NCI-H2029 treated with DMSO at 0.1 percent for 48 hours (cell line): Measurements from ENCODE around the gene NDUFB4.
"Not testable (repeated sequence)": the region's sequence is repeated elsewhere in the genome, so short reads cannot be mapped to it uniquely, and the experiment has no call there.

ENCODE experiments used
- DNase-seq: peaks from one replicate; lab custom pipeline; 2025; lab: John Stamatoyannopoulos, UW

NDUFB4 gene

GRCh38 chr3:120569222-120570057 is 26.7 kb upstream of the NDUFB4 start:
- no peak for DNase-seq

GRCh38 chr3:120572027-120572426 is 24.1 kb upstream of the NDUFB4 start:
- DNase-seq, result no peak

- DNase-seq, result no peak
Observed at GRCh38 chr3:120587332-120587975, 8.7 kb upstream of the NDUFB4 start.

GRCh38 chr3:120595788-120596115 is 384 bp upstream of the NDUFB4 start:
- DNase-seq, result no peak

GRCh38 chr3:120596853-120597223 is 702 bp downstream of the NDUFB4 start:
- no peak for DNase-seq

- DNase-seq, result no peak
Observed at GRCh38 chr3:120597445-120598049, 1.4 kb downstream of the NDUFB4 start.

- no peak for DNase-seq
Observed at GRCh38 chr3:120599211-120599610, 3.1 kb downstream of the NDUFB4 start.

- DNase-seq, result no peak
Observed at GRCh38 chr3:120601554-120601953, 5.4 kb downstream of the NDUFB4 start.

GRCh38 chr3:120602682-120603081 is 6.5 kb downstream of the NDUFB4 start:
- DNase-seq, result no peak

- no peak for DNase-seq
Observed at GRCh38 chr3:120604382-120604781, 8.2 kb downstream of the NDUFB4 start.

GRCh38 chr3:120604784-120605183 is 8.6 kb downstream of the NDUFB4 start:
- no peak for DNase-seq

- DNase-seq, result no peak
Observed at GRCh38 chr3:120608506-120608905, 12.4 kb downstream of the NDUFB4 start.

GRCh38 chr3:120614765-120615164 is 18.6 kb downstream of the NDUFB4 start:
- DNase-seq, result no peak

- DNase-seq, result peak; percentile 68
Observed at GRCh38 chr3:120615847-120616609, 19.9 kb downstream of the NDUFB4 start.

GRCh38 chr3:120616745-120617144 is 20.6 kb downstream of the NDUFB4 start:
- not testable (repeated sequence) for DNase-seq

GRCh38 chr3:120622457-120622856 is 26.3 kb downstream of the NDUFB4 start:
- DNase-seq, result no peak

GRCh38 chr3:120622870-120623726 is 27.0 kb downstream of the NDUFB4 start:
- no peak for DNase-seq

GRCh38 chr3:120623727-120624093 is 27.6 kb downstream of the NDUFB4 start:
- no peak for DNase-seq

- DNase-seq, result no peak
Observed at GRCh38 chr3:120625159-120625586, 29.0 kb downstream of the NDUFB4 start.

GRCh38 chr3:120634539-120634938 is 38.4 kb downstream of the NDUFB4 start:
- peak; percentile 0 for DNase-seq

GRCh38 chr3:120636795-120637401 is 40.8 kb downstream of the NDUFB4 start:
- DNase-seq, result peak; percentile 25
